ENCODE results near the gene ZNF304.

The ZNF304 gene

DNA sequence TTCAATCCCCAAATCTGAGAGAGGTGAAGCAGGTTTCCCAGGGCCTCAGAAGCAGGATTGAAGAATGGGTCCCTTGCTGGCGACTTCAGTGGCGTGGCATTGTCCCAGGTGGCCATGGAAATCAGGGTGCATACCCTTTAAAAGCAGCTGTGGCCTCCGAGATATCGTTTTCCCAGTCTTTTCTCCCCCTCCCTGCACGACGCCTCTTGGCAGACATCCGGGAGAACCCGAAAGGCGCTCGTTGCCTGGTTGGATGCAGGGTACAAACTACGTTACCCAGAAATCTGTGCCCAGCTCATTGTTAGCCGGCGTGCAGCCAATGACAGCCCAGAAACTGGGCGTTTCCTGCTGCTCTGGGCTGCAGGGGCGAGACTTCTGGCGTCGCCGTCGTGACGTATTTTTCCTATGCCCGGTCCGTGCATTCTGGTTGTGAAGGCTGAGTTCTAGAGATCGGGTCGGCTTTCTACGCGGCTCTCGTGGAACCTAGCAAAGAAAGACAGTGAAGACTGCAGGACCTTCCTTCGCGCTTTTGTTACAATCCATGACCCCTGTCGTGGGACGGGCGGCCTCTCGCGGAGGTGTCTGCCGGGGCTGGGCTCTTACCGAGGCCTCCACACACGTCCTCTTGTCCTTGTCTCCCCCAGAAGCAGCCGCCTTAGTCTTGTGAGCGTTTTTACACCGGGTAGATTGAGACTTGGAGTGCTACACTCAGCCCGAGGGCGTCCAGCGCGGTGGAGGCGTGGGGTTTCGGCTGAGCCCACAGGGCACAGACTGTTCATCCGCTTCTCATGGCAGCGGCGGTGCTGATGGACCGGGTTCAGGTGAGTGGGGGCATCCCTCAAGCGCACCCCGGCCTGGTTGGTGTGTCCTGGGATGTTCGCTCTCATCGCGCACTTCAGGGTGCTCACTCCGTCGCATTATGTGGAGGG is at the start of gene ZNF304:
TSS of gene ZNF304 (plus strand) at position 395 of the 929 bp plus-strand sequence. CDS start at position 789, 394 bp downstream.
- DNase-seq: peak; percentile 88

DNA sequence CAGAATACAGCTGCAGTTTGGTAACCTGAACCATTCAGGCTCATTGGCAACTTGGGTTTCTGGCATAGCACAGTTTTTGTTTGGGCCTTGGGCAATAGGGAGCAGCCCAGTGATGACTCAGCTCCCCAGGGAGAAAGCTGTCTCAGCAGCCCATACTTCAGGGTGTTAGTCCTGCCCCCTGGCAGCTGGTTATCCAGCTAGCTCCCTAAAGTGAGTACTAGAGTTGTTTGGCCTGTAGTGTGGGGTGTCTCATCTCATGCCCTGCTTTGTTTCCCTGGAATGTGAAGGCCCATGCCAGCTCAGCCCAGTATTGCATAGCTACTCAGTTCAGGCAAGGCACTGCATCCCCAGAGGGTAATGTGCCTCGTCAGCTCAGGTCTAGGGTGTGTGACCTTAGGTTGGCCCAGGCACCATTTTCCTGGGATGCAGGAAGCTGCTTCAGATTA is 49.0 kb upstream of the ZNF304 start:
- no peak for DNase-seq

DNA sequence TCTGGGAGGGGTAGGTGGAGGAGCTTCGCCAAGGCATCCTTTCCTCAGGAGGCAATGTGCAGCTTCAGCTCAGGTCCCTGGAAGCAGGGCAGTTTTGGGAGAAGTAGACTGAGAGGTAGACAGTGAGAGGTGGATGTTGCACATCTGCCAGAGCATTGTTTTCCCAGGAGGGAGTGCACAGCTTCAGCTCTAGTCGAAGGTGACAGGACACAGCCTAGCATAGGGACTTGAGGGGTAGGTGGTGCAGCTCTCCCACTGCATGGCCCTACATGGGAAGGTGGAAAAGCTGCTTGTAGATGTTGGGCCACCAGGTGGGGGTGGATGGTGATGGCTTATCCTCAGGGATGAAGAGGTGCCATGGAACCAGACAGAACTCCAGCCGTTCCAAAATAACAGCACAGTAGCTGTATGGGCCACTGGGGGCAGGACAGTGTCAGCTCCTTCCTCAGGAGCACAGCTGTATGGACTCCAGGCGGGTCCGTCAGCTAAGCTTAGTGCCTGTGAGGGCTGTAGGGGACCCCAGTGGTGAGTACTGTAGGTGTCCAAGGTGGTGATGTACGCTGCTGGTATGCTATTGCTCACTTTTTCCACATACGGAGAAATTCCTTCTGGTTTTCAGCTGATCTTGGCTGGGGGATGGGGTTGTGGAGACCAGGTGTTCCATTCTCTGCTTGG is 48.2 kb upstream of the ZNF304 start:
- no peak for DNase-seq

DNA sequence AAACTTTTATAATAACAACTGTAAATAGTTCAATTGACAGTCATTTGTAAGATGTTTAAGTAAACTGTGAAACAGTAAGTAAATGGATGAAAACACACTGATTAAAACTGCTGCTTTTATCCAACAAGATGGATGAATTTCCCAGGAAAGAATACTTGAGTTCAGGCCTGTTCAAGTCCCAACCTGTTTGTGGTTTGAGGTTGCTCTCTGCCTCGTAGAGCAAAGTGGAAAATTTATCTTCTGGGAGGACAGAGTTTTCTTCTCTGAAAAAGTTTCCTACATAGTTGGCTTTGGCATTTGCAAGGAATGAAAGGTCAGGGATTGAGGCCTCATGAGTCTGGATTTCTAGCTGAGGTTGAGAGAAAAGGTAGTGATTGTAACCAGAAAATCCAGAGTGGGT is 46.0 kb upstream of the ZNF304 start:
- no peak for DNase-seq

DNA sequence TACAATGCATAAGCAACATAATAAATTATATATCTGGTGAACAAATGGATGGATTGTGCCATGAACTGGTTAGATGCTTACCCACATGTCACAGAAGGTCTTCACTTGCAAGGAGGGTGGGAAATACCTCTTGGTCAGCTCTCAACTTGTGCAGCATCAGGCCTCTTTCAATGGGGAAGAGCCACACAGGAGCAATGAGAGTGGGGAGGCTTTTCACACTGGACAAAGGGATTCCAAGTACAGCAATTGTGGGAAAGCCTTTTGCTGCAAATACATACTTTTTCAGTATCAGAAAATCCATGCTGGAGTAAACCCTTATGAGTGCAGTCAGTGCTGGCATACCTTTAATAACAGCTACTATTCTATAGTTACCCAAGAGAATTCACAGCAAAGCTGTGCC is 42.6 kb upstream of the ZNF304 start:
- DNase-seq: no peak

DNA sequence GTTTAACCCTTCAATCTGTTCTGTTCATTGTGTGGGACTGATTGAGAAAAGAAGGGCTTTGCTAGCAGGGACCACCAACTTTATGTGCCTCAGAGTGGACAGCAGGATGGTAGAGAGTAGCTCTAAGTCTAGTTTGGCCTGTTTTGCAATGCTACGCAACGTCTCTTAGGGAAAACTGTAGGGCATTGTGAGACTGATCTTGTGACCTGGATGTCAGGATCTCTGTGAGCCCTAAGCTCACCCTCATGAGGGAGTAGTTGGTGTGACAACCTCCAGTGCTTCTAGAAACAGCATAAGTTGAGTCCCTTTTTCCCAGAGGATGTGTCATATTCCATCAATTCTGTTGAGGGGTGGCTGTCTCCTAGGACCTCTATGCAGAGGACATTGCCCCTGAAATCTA is 40.3 kb upstream of the ZNF304 start:
- DNase-seq: no peak

DNA sequence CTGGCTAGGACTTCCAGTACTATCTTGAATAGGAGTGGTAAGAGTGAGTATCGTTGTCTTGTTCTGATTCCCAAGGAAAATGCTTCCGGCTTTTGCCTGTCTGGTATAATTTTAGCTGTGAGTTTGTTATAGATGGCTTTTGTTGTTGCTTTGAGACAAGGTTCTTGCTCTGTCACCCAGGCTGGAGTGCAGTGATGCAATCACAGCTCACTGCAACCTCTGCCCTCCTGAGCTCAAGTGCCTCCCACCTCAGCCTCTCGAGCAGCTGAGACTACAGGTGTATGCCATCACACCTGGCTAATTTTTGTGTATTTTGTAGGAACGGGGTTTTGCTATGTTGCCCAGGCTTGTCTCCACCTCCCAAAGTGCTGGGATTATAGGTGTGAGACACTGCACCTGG is 36.9 kb upstream of the ZNF304 start:
- DNase-seq: no peak

DNA sequence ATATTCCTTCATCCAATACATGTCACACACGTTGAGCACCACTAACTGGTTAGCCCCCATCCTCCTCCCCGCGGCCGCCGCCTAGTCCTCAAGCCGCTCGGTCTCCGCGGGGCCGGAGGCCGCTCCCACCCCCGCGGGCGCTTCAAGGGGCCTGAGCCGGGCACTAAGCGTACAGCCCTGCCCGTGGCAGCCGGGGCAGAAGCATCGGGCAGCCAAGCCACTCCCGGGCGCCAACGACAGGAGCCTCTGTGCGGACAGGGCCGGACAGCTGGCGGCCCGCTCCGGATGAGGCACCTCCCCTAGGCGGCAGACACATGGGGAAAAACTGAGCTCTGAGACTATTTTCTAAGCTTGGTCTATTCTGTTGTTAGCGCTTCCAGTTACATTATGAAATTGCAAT is 33.6 kb upstream of the ZNF304 start:
- no peak for DNase-seq

DNA sequence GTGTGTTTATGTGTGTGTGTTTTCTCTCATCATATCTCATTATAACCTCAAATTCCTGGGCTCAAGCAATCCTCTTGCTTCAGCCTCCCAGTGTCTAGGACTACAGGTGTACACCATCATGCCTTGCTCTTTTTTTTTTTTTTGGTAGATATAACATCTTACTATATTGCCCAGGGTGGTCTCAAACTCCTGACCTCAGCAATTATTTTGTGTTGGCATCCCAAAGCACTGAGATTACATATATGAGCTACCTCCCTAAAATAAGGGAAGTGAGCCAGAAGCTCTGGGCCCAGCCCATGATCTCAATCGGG is 31.2 kb upstream of the ZNF304 start:
- DNase-seq: no peak

DNA sequence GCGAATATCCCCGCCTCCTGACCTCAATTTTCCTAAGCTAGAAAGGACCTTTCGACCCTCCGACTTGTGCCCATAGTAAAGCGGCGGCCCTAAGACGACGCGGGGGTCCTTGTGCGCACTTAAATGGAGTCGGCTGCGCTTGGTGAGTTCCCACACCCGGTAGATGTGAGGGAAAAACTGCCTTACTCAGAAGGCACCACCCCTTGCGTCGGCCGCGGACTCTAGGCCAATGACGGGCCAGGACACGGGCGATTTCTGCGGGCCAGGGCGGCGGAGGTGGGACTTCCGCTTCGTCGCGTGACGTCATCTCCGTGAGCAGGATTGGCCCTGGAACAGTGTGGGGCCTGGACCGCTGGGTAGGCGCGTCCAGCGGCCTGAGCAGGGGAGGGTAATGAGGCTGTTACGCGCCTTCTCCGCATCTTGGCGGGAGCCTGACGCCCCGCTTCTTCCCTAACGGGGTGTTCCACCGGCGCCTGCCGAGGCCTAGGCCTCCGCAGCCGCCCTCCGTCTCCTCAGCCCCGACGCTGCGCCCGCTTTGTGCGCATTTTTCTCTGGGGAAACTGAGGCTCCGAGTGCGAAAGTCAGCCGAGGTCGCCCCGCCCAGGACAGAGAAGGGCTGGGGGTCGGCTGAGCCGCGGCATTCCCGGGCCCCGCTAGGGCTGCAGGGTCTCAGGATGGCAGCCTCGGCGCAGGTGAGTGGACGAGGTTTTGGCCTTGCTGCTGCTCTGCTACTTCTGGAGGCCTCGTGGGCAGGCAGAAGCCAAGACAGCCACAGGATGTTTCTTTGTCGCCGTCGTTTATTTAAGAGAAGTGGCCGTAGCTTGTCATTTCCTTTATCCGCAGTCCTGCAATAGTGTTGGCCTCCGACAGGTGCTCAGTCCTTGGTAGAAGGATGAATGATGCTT is 30.6 kb upstream of the ZNF304 start, which contains the start of gene ZNF543:
TSS of gene ZNF543 (plus strand) at position 293 of the 905 bp plus-strand sequence. CDS start at position 675, 382 bp downstream.
- DNase-seq: peak; percentile 96

DNA sequence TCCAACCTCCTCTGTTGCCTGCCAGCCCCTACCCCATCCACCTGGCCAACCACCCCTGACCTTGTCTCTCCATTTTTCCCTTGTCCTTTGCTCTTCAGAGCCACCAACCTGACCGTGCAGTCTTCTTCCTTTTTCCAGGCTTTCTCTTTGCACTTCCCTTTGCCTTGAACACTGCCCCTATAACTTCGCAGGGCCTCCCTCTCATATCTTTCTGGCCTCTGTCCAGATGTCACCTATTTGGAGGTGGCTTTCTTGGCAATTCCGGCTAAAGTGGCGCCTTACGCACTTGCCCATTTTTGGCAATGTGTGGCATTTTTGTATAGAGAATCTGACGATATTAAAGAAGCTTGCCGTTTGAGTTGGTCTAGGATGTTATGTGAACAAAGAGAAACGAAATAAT is 30.0 kb upstream of the ZNF304 start:
- DNase-seq: no peak

DNA sequence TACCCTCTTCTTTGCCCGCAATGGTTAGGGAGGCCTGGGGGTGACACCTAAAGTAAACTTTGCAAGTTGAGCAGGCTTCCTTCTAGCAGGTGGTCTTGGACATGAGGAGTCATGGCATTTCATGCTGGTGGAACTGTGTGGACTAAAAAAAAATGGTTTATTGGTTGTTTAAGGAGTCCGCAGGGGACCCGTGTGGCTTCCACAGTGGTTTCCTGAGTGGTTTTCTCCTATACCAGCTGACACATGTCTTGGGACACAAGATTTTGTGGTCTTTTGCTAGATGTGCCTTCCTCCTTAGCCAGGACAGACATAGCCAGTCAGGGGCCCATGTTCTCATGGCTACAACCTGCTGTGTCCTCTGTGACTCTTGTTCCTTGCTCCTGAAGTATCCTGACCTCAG is 29.3 kb upstream of the ZNF304 start:
- no peak for DNase-seq

DNA sequence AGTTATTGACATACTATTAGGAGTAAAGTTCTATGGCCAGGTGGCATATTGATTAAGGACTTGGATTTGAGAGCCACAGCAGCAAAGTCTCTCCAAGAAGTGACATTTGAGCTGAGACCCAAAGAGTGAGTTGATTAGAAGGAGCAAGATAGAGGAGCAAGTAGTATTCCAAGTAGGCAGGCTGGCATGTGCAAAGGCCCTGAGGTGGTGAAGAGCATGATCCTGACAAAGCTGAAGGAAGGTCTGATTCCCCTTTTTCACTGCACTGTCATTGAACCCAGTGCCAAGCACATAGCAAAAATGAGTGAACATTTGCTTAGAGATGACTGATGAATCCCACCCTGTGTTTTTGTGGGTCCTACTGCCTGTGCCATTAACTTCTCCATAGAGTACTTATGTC is 26.1 kb upstream of the ZNF304 start:
- no peak for DNase-seq

DNA sequence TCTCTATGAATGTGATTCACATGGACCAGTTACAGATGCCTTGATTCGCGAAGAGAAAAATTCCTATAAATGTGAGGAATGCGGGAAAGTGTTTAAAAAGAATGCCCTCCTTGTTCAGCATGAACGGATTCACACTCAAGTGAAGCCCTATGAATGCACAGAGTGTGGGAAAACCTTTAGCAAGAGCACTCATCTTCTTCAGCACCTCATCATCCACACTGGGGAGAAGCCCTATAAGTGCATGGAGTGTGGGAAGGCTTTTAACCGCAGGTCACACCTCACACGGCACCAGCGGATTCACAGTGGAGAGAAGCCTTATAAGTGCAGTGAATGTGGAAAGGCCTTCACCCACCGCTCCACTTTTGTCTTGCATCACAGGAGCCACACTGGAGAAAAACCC is 23.1 kb upstream of the ZNF304 start:
- no peak for DNase-seq

DNA sequence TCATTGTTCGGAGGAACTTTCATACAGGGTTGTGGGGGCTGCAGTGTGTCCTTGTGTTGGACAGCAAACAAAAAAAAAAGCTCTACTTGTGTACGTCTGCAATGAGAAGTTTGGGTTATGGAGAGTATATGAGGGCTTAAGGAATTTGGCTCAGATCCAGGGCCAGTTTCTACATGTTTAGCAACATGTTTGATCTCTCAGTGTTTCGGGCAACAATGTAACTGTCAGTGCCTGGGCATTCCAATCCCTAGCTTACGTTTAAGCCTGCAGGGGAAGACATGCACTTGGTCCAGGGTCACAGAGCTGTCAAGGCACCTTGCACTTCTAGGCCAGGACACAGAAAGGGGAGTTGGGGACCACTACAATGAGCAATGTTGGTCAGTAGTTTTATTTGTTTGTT is 16.9 kb upstream of the ZNF304 start:
- DNase-seq: no peak

DNA sequence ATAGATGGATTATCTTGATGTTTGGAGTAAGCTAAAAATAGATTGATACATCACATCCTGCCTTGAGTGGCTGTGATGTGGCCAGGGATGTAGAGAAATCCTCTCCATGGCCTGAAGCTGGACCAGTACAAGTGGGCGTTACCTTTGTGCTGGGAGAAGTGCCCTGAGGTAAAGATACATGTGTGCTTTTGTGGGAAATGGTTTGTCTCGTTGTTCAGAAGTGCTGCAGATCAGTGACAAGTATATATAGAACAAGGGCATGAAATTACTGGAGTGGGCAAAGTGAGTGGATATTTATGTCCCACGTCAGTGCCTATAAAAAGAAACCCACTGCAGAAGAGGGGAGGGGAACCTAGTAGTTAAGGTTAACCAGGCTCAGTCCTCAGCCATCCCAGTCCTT is 12.2 kb upstream of the ZNF304 start:
- DNase-seq: no peak

DNA sequence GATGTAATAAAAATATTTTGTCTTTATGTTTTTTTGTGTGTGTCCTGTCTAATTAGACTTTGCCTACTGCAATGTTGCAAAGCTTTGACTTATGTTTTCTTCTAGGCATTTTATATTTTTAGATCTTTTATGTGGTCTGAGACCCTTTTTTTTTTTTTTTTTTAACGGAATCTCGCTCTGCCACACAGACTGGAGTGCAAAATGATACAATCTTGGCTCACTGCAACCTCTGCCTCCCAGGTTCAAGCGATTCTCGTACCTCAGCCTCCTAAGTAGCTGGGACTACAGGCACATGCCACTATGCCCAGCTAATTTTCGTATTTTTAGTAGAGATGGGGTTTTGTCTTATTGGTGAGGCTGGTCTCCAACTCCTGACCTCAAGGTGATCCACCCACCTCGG is 8.5 kb upstream of the ZNF304 start:
- DNase-seq: no peak

DNA sequence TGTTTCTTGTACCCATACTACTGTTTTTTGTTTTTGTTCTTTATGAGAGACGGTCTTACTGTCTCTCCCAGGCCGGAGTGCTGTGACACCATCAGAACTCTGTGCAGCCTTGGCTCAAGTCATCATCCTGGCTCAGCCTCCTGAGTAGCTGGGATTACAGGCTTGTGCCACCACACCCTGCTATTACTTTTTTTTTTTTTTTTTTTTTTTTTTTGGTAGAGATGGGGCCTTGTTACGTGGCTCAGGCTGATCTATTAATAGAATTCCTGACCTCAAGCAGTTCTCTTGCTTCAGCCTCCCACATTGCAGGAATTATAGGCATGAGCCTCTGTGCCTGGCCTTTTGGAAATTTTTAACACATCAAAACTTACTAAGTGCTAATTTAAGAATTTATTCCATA is 2.9 kb upstream of the ZNF304 start:
- DNase-seq: no peak

DNA sequence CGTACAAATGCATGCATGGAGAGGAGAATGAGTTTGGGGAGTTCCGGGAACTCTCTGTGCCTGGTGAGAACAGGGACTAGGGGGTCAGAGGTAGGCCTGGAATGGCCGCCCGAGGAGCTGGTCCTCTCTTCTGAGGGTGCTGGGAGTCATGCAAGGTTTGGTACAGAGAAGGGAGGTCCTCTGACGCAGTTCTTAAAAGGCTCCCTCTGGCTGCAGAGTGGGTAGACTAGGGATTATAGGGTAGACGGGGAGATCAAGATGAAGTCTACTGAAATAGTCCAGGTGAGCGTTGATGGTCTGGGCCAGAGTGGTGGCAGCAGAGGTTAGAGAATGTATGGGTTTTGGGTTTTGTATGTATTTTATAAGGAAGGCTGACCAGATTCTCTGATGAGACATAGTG is 796 bp downstream of the ZNF304 start:
- DNase-seq: no peak

DNA sequence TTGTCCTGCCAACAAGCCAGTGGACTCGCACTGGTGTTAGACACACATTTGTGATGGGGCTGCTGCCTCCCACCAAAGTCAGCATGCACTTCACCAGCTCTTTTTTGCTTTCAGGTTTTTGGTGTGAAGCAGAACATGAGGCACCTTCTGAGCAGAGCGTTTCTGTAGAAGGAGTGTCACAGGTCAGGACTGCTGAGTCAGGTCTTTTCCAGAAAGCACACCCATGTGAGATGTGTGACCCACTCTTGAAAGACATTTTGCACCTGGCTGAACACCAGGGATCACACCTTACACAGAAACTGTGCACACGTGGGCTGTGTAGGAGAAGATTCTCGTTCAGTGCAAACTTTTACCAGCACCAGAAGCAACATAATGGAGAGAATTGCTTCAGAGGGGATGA is 4.8 kb downstream of the ZNF304 start:
- DNase-seq: no peak

DNA sequence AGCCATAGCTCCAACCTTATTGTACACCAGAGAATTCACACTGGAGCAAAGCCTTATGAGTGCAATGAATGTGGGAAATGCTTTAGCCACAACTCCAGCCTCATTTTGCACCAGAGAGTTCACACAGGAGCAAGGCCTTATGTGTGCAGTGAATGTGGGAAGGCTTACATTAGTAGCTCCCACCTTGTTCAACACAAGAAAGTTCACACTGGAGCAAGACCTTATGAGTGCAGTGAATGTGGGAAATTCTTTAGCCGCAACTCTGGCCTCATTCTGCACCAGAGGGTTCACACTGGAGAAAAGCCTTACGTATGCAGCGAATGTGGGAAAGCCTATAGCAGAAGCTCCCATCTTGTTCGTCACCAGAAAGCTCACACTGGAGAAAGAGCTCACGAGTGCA is 6.3 kb downstream of the ZNF304 start:
- no peak for DNase-seq

DNA sequence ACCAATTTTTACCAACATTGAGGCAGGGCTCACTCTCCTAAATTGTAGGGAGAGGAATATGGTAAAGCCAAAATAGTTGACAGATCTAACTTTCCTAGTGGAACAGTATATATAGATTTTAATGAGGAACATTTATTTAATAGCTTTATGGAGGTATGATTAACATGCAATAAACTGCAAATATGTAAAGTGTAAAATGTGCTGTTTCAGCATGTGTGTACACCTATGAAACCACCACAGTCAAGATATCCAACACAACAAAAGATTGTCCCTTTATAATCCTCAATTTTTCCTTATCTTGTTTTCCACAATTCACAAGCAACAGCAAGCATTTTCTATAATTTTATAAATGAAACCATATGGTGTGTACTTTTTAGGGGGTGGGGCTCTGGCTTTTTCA is 8.2 kb downstream of the ZNF304 start:
- no peak for DNase-seq

DNA sequence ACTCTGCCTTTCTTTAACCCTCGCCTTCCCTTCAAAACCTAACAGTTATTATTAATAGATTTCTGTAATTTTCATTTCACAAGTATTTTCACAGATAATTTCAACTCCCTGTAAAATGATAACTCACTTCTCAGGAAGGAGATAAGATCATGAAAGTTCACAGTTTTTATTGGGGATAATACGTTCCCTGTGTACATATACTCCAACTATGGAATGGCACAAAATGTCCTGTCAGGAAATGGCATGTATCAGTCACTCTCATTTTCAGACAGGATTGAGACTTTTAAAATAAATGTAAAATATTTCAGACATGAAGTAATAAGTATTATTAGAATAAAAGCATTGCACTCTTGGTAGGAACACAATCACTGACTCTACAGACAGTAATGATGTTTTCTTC is 11.3 kb downstream of the ZNF304 start:
- no peak for DNase-seq
